HG03354 (cell line): ENCODE results near the gene ZFYVE28.
A peak's percentile ranks its signal among the peaks of the same experiment; 100 is the strongest.
"Not testable (repeated sequence)": the region's sequence is repeated elsewhere in the genome, so short reads cannot be mapped to it uniquely, and the experiment has no call there.

ENCODE experiments used
- ATAC-seq: cut with Tn5 transposase; IDR thresholded peaks from one replicate; pipeline ENCODE4 v1.9.1; 2021; ENCODE audit warnings: mild to moderate bottlenecking; ENCODE audit not compliant: unreplicated experiment, poor library complexity, severe bottlenecking

ZFYVE28 gene

GRCh38 chr4:2417765-2418649 is at the start of gene ZFYVE28:
Gene ZFYVE28 (minus strand): TSS chr4:2418645. CDS start chr4:2418323, 322 bp downstream.
- no peak for ATAC-seq

DNA sequence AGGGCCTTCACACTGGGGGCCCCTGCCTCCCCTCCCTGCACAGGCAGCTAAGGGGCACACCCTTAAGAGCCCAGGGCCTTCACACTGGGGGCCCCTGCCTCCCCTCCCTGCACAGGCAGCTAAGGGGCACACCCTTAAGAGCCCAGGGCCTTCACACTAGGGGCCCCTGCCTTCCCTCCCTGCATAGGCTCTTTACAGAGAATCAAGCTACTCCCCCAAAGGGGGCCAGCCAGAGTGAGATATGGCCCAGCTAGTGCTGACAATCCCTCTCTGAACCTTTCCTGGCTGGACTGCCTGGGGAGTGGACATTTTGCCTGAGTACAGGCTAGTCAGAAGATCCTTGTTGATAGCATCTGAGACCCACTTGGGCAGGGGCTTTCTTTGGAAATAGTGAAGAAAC is 47.1 kb upstream of the ZFYVE28 start:
- not testable (repeated sequence) for ATAC-seq

DNA sequence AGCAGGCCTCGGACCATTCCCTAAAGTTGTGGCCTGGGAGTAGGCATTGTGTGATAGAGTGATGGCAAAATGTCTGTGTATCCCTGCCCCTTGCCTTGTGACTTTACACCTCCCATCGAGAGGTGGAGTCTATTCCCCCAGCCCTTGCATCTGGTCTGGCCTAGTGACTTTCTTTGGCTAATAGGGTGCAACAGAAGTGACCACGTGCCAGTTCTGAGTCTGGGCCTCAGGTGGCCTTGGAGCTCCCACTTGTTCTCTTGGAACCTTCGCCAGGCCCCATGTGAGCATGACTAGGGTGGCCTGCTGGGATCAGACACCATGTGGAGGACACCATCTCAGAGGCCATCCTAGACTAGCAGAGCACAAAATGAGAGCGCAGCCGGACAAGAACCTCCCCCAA is 46.6 kb upstream of the ZFYVE28 start:
- no peak for ATAC-seq

DNA sequence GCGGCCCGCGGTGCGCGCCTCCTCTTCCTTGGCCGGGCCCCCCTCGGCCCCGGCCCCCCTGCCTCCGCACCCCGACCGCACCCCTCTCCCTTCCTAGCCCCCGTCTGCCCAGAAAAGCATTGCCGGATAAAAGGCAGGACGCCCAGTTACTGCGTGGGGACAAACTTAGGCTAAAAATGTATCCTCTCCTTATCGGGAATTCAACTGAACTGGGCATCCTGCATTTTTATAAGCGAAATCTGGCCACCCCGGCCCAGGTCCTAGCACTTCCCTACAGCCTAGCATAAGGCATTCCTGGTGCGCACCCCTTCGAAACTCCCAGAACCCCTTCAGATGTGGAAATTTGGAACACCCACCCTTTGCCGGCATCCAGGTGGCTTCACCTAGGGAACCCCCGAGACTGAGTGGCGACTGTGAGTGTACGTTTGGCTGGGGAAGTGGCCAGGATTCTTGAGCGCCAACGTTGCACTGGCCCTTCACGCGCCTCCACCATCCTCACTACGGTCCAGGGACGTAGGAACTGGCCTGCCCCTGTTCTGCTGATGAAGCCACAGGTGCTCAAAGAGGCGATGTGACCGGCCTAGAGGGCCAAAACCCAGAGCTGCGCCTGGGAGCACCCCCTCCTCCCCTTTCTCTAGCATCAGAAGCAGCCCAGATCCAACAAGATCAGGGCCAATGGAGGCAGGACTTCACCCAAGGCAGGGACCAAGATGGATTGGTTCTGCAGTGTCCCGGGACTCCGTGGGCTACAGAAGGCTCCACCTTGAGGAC is 44.7 kb upstream of the ZFYVE28 start:
- no peak for ATAC-seq

DNA sequence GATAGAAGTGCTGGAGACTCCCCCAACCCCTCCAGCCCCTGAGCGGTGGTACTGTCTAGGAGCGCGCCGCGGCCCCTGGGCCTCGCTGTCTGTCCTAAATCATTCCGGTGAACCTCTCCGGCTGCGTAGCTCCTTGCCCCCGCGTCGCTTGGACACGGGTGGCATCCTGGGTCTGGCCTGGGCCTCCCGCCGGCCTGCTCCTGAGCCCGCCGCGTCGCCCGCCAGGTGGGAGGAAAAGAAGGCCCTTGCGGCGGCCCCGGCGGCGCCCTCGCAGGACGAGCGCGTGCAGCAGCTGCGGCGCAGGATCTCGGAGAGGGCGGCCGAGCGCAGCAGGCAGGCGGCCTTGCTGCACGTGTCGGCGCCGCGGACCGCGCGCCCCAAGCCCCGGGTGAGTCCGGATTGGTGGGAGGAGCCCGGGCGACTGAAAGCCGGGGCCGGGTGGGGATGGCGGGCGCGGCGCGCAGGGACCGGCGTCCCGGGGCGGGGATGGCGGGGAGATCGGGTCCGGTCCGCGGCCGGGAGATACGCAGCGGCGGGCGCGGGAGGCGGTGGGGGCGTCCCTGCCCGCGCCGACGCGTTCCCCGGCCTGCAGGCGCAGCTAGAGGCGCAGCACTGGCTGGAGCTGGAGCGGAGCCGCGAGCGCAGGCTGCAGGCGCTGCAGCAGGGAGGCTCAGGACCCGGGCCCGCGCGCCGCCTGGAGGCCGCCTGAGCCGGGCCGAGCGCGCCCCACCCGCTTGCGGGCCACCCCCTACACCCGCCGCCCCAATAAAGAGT is 44.0 kb upstream of the ZFYVE28 start:
- ATAC-seq = peak; percentile 85

DNA sequence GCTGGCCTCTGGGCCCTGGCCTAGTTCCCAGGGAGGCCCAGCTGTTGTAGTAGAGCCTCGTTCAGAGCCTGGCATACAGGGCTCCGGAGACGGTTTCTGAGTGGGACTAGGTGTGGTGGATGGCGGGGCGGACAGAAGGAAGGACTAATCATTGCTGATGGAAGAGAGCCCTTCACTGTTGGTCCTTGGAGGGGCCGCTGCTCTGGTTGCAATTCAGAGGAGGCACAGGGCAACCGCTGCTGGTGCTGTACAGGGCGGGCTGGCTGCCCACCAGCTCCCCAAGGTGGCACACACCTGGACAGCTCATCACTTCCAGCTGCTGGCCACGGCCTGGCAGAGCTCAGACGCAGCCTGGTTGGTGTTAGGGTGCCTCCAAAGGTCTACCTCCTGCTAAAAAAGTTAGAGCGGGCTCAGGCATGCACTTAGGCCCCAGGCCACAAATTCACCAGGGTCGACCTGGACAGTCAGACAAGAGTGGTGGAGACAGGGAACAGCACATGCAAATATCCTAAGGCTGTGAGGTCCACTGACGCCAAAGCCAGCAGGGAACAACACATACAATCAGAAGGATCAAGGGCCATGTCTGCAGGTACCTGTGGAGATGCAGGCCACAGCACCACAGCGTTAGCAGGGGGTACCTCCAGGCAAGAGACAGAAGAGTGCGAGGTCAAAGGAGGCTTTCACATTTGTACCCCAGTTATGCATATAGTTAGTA is 43.0 kb upstream of the ZFYVE28 start:
- ATAC-seq = no peak

DNA sequence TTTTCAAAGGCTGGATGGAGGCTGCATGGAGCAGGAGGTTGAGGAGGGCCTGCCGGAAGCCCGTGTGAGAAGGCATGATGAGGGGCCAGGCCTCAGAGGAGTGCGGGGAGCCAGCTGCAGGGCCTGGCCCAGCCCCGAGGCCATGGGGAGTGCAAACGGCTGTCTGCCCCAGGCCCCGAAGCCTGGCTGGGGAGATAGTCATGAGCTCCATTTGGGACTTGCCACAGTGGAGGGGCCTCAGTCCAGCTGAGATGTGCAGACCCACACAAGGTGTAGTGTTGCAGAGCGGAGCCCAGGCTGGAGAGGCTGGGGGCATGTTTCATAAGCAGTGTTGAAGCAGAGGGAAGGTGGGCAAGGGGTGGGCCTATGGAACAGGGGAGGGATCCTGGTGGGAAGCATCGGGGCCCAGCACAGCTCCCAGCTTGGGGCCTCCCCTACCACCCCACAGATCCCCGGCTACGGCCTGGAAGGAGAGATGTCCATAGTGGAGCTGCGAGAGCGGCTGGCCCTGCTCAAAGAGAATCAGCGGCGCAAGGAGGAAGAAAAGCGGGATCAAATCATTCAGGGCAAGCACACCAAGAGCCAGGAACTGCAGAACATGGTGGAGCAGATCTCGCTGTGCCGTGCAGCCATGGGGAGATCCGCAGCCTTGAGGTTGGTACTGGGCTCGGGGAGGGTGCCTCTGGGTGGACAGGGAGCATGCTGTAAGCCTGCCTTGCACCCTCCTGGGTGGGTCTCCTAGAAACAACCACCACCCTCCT is 41.3 kb upstream of the ZFYVE28 start:
- ATAC-seq = no peak

DNA sequence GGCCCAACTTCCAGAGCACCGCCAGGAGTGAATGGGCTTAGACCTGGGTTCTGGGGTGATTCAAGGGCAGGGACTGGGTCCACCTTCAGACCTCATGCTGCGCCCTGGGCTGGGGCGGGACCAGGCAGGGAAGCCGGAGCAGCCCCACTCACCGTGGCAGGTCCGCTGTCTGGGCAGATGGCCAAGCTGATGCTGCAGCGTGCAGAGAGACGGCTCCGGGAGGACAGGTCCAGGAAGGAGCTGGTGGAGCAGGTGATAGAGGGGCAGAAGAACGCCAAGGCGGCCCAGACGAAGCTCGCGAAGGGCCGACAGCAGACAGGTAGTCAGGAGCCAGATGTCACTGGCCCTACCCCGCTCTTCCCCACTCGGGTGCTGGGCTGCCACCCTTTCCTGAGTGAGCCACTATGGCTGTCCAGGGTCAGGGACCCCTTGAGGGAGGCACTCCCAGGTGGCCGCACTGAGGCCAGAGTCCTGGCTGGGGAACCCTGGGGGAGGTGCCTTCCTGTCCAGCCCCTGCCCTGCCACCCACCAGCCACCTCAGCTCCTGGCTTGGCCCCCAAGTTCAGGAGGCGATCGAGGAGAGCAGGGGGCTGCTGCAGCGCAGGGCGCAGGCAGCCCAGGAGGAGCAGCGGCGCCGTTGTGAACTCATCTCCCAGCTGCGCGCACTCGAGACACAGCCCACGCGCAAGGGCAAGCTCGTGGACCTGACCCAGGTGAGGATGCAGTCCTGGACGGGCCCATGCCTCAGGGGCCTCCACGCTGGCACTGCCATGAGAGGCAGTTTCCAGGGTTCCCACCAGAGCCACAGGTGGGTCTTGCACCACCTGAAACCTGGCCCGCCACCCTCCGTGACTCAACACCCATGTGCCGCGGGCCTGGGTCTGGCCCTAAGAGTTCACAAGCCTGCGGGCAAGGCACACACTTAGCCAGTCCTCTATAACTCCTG is 40.4 kb upstream of the ZFYVE28 start:
- no peak for ATAC-seq

GRCh38 chr4:2457481-2458295 is 39.2 kb upstream of the ZFYVE28 start:
- ATAC-seq = no peak

- no peak for ATAC-seq
These were observed 33.7 kb upstream of the ZFYVE28 start for GRCh38 chr4:2451821-2452785.

DNA sequence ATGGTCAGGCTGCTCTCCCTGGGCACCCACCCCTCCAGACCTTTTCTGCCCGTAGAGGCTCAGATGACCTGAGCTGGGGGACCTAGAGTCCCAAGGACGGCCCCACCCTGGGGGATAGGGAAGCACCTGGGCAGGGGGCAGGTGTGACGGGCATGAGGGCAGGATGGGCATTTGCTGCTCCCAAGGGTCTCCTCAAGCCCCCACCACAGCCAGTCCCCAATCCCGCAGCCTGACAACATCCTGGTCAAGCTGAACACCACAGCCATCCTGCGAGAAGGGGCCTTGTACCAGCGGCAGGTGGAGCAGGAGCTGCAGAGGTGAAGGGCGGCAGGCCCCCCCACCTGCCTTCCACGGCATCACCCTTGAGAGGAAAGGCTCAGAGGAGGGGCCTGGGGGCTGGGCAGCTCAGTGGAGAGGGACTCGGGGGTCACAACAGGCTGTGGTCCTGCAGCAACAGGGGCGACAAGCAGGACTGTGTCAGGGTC is 32.6 kb upstream of the ZFYVE28 start:
- no peak for ATAC-seq

DNA sequence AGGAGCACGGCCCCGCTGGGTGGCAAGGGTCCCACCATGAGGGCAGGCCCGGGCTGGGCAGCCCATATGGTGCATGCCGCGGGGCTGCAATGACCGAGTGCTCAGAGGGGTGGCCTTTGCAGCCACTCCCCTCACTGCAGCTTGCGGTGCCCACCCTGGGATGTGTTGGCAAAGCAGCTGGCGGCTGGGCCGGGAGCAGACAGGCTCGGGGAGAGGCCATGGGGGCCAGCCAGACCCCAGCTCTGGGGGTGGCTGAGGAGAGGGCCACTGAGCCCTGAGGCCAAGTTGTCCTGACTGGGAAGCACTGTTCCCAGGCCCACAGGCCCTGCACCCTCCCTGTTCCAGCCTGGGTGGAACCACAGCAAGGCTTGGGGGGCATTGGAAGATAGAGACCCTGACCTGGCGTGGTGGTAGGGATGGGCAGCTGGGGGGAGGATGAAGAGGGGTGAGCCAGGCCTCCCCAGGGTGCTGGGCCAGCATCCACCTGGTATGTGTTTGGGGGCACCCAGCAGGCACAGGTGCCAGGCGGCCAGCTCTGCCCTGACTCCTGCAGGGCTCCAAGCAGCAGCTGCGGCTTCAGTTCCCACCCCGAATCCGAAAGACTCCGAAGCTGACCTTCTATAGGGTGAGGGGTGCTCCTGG is 32.1 kb upstream of the ZFYVE28 start:
- no peak for ATAC-seq

DNA sequence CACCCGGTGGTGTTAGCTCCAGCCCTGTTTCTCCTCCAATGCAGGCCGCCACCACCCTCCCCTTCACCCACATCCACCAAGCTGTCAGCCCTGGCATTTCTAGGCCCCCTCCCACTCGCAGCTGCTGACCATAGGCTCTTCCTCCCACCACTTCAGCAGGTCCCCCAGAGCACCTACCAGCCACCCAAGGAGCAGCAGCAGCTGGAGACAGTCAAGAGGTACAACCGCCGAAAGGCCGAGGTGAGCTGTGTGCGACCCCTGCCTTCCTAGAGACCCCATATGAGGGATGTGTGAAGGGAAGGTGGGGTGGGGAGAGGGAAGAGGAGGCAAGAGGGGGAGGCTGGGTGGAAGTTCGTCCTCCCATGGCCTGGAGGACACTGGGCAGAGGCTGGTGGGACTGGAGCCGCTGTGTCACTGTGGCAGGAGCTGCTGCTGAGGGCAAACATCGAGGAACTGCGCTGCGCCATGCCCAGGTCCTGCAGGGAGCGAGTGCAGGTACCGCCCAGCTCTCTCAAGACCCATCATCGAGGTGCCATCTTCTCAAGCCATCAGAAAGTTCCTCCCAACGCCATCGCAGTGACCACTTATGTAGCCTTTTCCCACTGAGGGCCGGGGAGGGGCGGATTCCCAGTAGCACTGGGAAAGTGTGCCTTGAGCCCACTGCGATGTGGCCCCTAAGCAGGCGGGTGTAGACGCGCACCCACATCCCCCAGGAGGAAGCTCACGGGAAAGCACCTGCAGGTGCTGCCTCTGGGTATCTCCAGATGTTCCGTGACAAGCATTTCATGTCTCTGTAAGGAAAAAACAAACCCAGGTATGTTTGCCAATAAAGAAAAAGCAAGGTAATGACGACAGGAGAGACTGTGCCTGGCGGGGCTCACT is 31.3 kb upstream of the ZFYVE28 start:
- ATAC-seq = no peak

- ATAC-seq = no peak
These were observed 30.6 kb upstream of the ZFYVE28 start for GRCh38 chr4:2449051-2449450.
